Mesendoderm (in vitro differentiated cells): Measurements from ENCODE around the gene MECP2.

Source experiments
- DNase-seq: peaks from one replicate; pipeline ENCODE4 v3.0.0; 2013
- H2AK5ac ChIP-seq: 2 replicates; pipeline ENCODE4 v1.6.1; 2013; ENCODE audit warnings: low read length, inconsistent platforms
- H2BK120ac ChIP-seq: 2 replicates; pipeline ENCODE4 v1.6.1; 2013; ENCODE audit warnings: low read depth, mild to moderate bottlenecking, low read length, moderate library complexity, mixed read lengths
- H2BK15ac ChIP-seq: replicated peaks from 2 replicates; pipeline ENCODE4 v1.6.1; 2013; ENCODE audit warnings: low read depth, mild to moderate bottlenecking, moderate library complexity
- H2BK5ac ChIP-seq: 2 replicates; pipeline ENCODE4 v1.6.1; 2013; ENCODE audit warnings: low read length, inconsistent platforms
- H3K18ac ChIP-seq: 2 replicates; pipeline ENCODE4 v1.6.1; 2013; ENCODE audit warnings: mild to moderate bottlenecking, low read length, mixed read lengths
- H3K23ac ChIP-seq: one replicate; pipeline ENCODE4 v1.6.1; 2013; ENCODE audit warnings: low read length
- H3K27ac ChIP-seq: 2 replicates; pipeline ENCODE4 v1.5.1; 2013; ENCODE audit warnings: low read depth, mild to moderate bottlenecking, inconsistent platforms, low read length, moderate library complexity
- H3K27me3 ChIP-seq: 2 replicates; pipeline ENCODE4 v1.6.1; 2013; ENCODE audit warnings: low read length, control low read depth, mild to moderate bottlenecking, inconsistent platforms; ENCODE audit not compliant: insufficient read depth, poor library complexity
- H3K36me3 ChIP-seq: 2 replicates; pipeline ENCODE4 v1.6.1; 2013; ENCODE audit warnings: low read length, inconsistent platforms; ENCODE audit not compliant: control insufficient read depth, insufficient read depth
- H3K4ac ChIP-seq: one replicate; pipeline ENCODE4 v1.6.1; 2013; ENCODE audit warnings: low read depth, mild to moderate bottlenecking, low read length, moderate library complexity
- H3K4me1 ChIP-seq: 2 replicates; pipeline ENCODE4 v1.6.1; 2013; ENCODE audit warnings: low read depth, low read length, inconsistent platforms; ENCODE audit not compliant: control insufficient read depth
- H3K4me2 ChIP-seq: 2 replicates; pipeline ENCODE4 v1.6.1; 2013; ENCODE audit warnings: low read length
- H3K4me3 ChIP-seq: 2 replicates; pipeline ENCODE4 v1.5.1; 2013; ENCODE audit warnings: mild to moderate bottlenecking, low read length
- H3K56ac ChIP-seq: one replicate; pipeline ENCODE4 v1.6.1; 2013; ENCODE audit warnings: low read length
- H3K79me1 ChIP-seq: 2 replicates; pipeline ENCODE4 v1.6.1; 2013; ENCODE audit warnings: low read length, inconsistent platforms
- H3K79me2 ChIP-seq: 2 replicates; pipeline ENCODE4 v1.6.1; 2013; ENCODE audit warnings: mild to moderate bottlenecking, low read length; ENCODE audit not compliant: control insufficient read depth, insufficient read depth
- H3K9ac ChIP-seq: 2 replicates; pipeline ENCODE4 v1.6.1; 2013; ENCODE audit warnings: low read length, inconsistent platforms
- H4K5ac ChIP-seq: one replicate; pipeline ENCODE4 v1.6.1; 2013; ENCODE audit warnings: low read length
- H4K8ac ChIP-seq: one replicate; pipeline ENCODE4 v1.6.1; 2013; ENCODE audit warnings: low read depth, mild to moderate bottlenecking, control low read depth, low read length, moderate library complexity
- WGBS: extraction: QIAGEN DNeasy Blood & Tissue Kit; methylation state at CpG from one replicate; pipeline ENCODE4 v1.1.7; 2013; ENCODE audit warnings: low lambda C conversion rate, missing lambda C conversion rate; ENCODE audit not compliant: insufficient coverage; ENCODE audit errors: extremely low coverage; 5-methylcytosine and 5-hydroxymethylcytosine counted together

Gene MECP2

DNA sequence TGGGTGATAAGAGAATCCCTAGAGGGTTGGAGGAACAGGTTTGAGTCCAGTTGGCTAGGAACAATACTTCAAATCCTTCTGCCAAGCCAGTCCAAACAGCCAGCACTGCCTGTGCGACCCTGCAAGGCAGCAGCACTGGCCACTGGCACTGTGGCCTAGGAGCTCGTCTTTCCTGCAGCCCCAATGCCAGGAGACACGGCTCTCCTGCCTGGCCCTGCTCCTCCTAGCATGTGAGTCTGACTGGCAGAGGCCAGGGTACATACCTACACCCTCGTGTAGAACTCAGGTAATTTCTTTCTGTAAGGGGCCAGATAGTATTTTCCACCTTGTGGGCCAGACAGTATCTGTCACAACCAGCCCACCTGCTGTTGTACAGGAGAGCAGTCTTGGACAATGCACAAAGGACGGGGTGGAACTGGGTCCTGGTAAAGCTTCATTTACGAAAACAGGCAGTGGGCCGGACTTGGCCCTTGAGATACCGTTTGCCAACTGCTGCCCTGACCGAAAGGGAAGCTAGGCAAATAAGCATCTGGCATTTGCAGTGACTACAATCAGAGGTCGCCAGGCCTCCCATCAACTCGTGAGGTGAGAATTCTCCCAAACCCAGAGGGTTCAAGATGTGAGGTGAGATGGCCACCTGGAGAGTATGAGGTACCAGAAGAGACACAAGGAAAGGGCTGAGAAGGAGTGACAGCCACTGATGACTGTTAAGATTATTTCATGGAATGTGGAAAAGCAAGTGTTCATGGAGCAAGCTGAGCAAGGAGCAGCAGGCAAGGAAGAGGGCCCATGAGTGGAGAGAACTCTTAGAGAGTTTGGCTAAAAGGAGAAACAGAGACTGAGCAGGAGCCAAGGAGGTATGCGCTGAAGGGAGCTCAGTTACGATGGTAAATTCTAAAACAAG is 48.1 kb downstream of the MECP2 start:
- Histone ChIP-seq H3K9ac (no peak overlapping the region), H3K79me1 (peaks cover 4% of the 10 kb centered on the region), H2BK5ac (no peak overlapping the region), H4K8ac (no peak overlapping the region), H3K4me2 (no peak overlapping the region), H2BK120ac (no peak overlapping the region), H2BK15ac (no peak overlapping the region), H3K56ac (no peak overlapping the region), H3K4me1 (no peaks in the 10 kb centered on the region), H3K4me3 (no peak overlapping the region), H3K4ac (no peak overlapping the region), H3K36me3 (no peaks in the 10 kb centered on the region), H2AK5ac (no peak overlapping the region), H3K23ac (no peak overlapping the region), H3K18ac (no peak overlapping the region), H3K27me3 (no peaks in the 10 kb centered on the region), H3K79me2 (no peaks in the 10 kb centered on the region), H3K27ac (no peak overlapping the region), H4K5ac (no peak overlapping the region)
- no CpG with 5 or more reads among the region's 13 CpGs for WGBS
- no peak for DNase-seq

GRCh38 chrX:154048398-154048797 is 49.1 kb downstream of the MECP2 start:
- Histone ChIP-seq H3K79me2 (no peaks in the 10 kb centered on the region), H3K4me2 (no peak overlapping the region), H3K4ac (no peak overlapping the region), H3K27ac (no peak overlapping the region), H3K36me3 (no peaks in the 10 kb centered on the region), H2BK120ac (no peak overlapping the region), H3K27me3 (no peaks in the 10 kb centered on the region), H3K4me3 (no peak overlapping the region), H4K8ac (no peak overlapping the region), H3K9ac (no peak overlapping the region), H2BK5ac (no peak overlapping the region), H3K56ac (no peak overlapping the region), H3K4me1 (no peaks in the 10 kb centered on the region), H2BK15ac (no peak overlapping the region), H4K5ac (no peak overlapping the region), H3K18ac (no peak overlapping the region), H2AK5ac (no peak overlapping the region), H3K23ac (no peak overlapping the region), H3K79me1 (peaks cover 4% of the 10 kb centered on the region)
- no peak for DNase-seq
- no CpG with 5 or more reads among the region's 11 CpGs for WGBS

DNA sequence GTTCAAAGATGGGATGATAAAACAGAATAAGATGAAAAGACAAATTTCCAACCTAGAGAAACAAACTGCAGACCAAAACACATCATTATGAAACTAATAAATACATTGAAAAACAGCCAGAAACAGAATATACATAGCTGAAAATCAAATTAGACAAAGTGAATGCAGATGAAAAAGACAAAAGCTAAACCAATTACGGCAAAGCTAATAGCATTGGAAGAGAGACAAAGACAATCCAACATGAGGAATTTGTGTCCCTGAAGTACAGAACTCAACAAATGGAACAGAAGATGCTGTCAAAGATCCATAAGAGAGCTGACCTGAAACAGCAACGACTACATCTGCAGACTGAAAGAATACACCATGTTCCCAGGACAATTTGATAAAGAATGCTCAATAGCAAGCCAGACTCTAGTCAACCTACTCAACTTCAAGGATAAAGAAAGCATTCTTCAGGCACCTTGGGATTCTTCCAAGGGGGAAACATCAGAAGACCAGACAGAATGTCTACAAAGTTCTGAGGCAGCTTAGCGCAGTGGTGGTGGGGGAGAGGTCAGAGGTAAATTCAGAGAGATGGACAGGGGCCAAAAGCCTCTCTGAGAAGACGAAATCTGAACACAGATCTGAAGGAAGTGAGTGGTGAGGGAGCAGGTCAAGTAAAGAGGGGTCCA is 50.4 kb downstream of the MECP2 start:
- no peak overlapping the region for H3K23ac ChIP-seq
- no peak overlapping the region for H2BK15ac ChIP-seq

DNA sequence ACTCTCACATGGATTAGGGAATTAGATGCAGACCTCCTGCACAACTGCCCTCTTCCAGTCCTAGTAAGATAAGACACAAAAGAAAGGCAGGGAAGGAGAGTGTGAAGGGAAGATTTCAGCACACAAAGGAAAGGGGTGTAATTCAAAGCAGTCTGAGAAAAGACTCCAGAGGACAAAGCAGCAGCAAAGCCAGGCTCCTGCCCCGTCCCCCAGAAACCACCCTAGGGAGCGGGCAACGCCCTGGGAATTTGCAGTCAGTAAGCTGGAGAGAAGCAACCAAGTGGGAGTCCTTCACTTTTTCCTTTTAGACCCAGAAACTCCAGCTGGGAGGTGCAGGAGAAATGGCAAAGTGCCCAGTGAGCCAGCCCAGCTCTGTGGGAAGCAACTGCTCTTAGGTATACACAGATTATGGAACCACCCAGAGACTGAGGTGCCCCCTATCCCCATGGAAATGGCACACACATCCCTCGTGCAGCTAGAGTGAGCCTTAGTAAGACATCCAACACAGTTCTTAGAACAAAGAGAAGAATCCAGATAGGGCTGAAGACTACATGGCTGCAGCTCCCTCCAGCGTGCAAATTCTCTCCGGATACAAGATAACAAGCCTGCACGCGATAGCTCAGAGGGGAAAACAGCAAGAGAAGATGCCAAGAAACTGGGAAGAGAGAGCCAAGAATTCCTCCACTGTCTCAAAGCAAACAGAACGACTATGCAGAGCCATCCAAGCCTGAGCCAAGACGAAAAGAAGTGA is 51.3 kb downstream of the MECP2 start:
- Histone ChIP-seq H3K79me1 (peaks cover 4% of the 10 kb centered on the region), H4K5ac (no peak overlapping the region), H3K4me2 (no peak overlapping the region), H3K4ac (no peak overlapping the region), H4K8ac (no peak overlapping the region), H2BK15ac (no peak overlapping the region), H3K9ac (no peak overlapping the region), H3K27me3 (no peaks in the 10 kb centered on the region), H3K56ac (peak overlapping the region; percentile 2), H3K18ac (no peak overlapping the region), H2AK5ac (no peak overlapping the region), H3K23ac (no peak overlapping the region), H2BK120ac (no peak overlapping the region), H3K4me1 (no peaks in the 10 kb centered on the region), H2BK5ac (no peak overlapping the region), H3K79me2 (peaks cover 2% of the 10 kb centered on the region), H3K27ac (peak overlapping the region; percentile 86), H3K4me3 (no peak overlapping the region), H3K36me3 (no peaks in the 10 kb centered on the region)
- no CpG with 5 or more reads among the region's 10 CpGs for WGBS
- DNase-seq = peak; percentile 71

More for the DNA sequence above, 50.4 kb downstream of the MECP2 start:
- Histone ChIP-seq H3K4me2 (no peak overlapping the region), H3K27ac (no peak overlapping the region), H2AK5ac (no peak overlapping the region), H2BK120ac (no peak overlapping the region), H3K18ac (no peak overlapping the region), H3K27me3 (no peaks in the 10 kb centered on the region), H4K5ac (no peak overlapping the region), H3K4ac (no peak overlapping the region), H3K9ac (no peak overlapping the region), H3K36me3 (no peaks in the 10 kb centered on the region), H4K8ac (no peak overlapping the region), H2BK5ac (no peak overlapping the region), H3K4me1 (no peaks in the 10 kb centered on the region), H3K56ac (no peak overlapping the region), H3K4me3 (no peak overlapping the region), H3K79me2 (peaks cover under 1% of the 10 kb centered on the region), H3K79me1 (peaks cover 4% of the 10 kb centered on the region)
- DNase-seq = no peak
- no CpG with 5 or more reads among the region's 4 CpGs for WGBS

GRCh38 chrX:154044091-154044490 is 53.4 kb downstream of the MECP2 start:
- no peak overlapping the region for H3K9ac ChIP-seq
- H3K4me2 ChIP-seq = no peak overlapping the region
- no peak overlapping the region for H2BK15ac ChIP-seq
- H4K5ac ChIP-seq = no peak overlapping the region
- no peak overlapping the region for H4K8ac ChIP-seq
- no peak for DNase-seq
- H2BK120ac ChIP-seq = no peak overlapping the region
- H3K27ac ChIP-seq = no peak overlapping the region
- no peaks in the 10 kb centered on the region for H3K79me1 ChIP-seq
- no peaks in the 10 kb centered on the region for H3K27me3 ChIP-seq
- no peaks in the 10 kb centered on the region for H3K36me3 ChIP-seq
- no CpG with 5 or more reads among the region's 6 CpGs for WGBS
- H3K79me2 ChIP-seq = peaks cover 2% of the 10 kb centered on the region
- no peak overlapping the region for H2BK5ac ChIP-seq
- H3K56ac ChIP-seq = no peak overlapping the region
- no peak overlapping the region for H3K23ac ChIP-seq
- H3K4me3 ChIP-seq = no peak overlapping the region
- no peak overlapping the region for H3K4ac ChIP-seq
- H2AK5ac ChIP-seq = no peak overlapping the region
- H3K4me1 ChIP-seq = no peaks in the 10 kb centered on the region
- no peak overlapping the region for H3K18ac ChIP-seq
